Measurements from ENCODE around the gene UBASH3B.
A peak's percentile ranks its signal among the peaks of the same experiment; 100 is the strongest.

UBASH3B gene

GRCh38 chr11:122780296-122780949 lies 124.9 kb downstream of the UBASH3B start:
- DNase-seq (no peak), ATAC-seq (no peak)
- H3K9me3 Mint-ChIP-seq = no peaks in the 10 kb centered on the region
- no peak overlapping the region for H3K27ac Mint-ChIP-seq
- H3K27me3 Mint-ChIP-seq = no peaks in the 10 kb centered on the region
- H3K4me1 Mint-ChIP-seq = peaks cover 39% of the 10 kb centered on the region
- H3K4me3 Mint-ChIP-seq = no peak overlapping the region

GRCh38 chr11:122781378-122782195 lies 126.1 kb downstream of the UBASH3B start:
- H3K9me3 Mint-ChIP-seq = no peaks in the 10 kb centered on the region
- no peak overlapping the region for H3K27ac Mint-ChIP-seq
- ATAC-seq (peak; percentile 82), DNase-seq (peak; percentile 63 to 69)
- peaks cover 27% of the 10 kb centered on the region for H3K4me1 Mint-ChIP-seq
- H3K27me3 Mint-ChIP-seq = no peaks in the 10 kb centered on the region
- no peak overlapping the region for H3K4me3 Mint-ChIP-seq

DNA sequence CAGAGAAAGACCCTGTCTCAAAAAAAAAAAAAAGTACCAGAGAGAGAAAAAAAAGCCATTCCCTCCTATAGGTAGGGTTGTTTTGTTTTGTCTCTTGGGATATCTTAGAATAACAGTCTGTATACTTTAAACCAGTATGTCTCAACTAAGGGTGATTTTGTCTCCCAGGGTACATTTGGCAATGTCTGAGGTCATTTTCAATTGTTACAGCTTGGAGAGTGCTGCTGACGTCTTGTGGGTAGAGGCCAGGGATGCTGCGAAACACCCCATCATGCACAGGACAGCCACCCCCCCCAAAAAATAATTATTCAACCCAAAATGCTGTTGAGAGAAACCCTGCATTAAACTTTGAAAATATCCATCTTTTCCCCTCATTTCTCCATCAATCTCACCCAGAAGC lies 126.7 kb downstream of the UBASH3B start:
- H3K9me3 Mint-ChIP-seq = no peaks in the 10 kb centered on the region
- DNase-seq (no peak), ATAC-seq (no peak)
- H3K27ac Mint-ChIP-seq = no peak overlapping the region
- peaks cover 21% of the 10 kb centered on the region for H3K4me1 Mint-ChIP-seq
- H3K27me3 Mint-ChIP-seq = no peaks in the 10 kb centered on the region
- no peak overlapping the region for H3K4me3 Mint-ChIP-seq

DNA sequence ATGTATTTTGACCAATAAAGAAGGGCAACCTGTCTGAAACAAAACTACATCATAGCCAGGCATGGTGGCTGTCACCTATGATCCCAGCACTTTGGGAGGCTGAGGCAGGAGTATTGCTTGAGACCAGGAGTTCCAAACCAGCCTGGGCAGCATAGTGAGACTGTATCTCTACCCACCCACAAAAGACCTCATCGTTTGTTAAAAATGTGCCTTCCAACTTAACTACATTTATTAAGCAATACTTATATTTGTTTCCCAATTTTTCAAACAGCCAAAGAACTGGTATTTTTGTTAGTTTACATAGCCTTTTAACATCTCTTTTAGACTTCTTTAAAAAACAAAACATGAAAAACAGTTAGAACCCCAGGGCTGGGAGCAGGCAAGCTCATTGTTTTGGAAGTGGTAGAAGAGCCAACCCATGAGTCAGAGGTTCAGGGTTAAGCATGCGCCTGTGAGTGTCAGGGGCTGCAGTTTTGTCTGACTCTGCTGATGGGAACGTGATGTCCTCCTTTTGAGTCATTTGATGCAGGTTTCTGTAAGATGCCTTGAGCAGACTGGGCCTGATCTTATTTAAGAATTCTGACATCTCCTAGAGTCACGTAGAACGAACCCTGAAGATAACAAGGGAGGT lies 128.9 kb downstream of the UBASH3B start:
- H3K27ac Mint-ChIP-seq = no peak overlapping the region
- no peaks in the 10 kb centered on the region for H3K27me3 Mint-ChIP-seq
- H3K4me1 Mint-ChIP-seq = peaks cover 5% of the 10 kb centered on the region
- ATAC-seq (no peak), DNase-seq (no peak)
- H3K9me3 Mint-ChIP-seq = no peaks in the 10 kb centered on the region
- H3K4me3 Mint-ChIP-seq = no peak overlapping the region

- Mint-ChIP-seq H3K4me1 (peaks cover 5% of the 10 kb centered on the region), H3K27ac (no peak overlapping the region)
- no peak for ATAC-seq
Measured at GRCh38 chr11:122785031-122785541, 129.6 kb downstream of the UBASH3B start.

DNA sequence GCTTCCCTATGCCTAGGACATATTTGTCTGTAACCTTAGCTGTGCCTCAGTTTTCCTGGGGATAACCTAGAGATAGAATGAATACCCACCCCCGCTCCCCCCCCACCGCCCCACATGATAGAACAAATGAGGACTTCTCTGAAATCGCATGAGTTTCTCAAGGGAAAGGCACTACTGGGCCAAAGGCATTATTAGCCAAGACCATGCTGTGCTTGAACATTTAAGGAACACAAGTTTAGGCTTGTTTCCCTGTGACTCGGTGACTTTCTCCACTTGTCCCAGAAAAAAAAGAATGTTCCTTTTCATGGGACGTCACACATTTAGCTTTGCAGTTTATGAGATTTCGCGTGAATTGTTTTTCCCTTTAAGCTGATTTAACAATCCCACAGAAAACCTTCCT lies 131.4 kb downstream of the UBASH3B start:
- Mint-ChIP-seq H3K9me3 (no peaks in the 10 kb centered on the region), H3K27me3 (no peaks in the 10 kb centered on the region), H3K4me3 (no peak overlapping the region), H3K4me1 (peaks cover 7% of the 10 kb centered on the region), H3K27ac (no peak overlapping the region)
- ATAC-seq = no peak
- no peak for DNase-seq

More at GRCh38 chr11:122785031-122785541, 129.6 kb downstream of the UBASH3B start:
- Mint-ChIP-seq H3K9me3 (no peaks in the 10 kb centered on the region), H3K27me3 (no peaks in the 10 kb centered on the region), H3K4me3 (no peak overlapping the region)
- no peak for DNase-seq

GRCh38 chr11:122788781-122789535 lies 133.4 kb downstream of the UBASH3B start:
- H3K27me3 Mint-ChIP-seq = no peaks in the 10 kb centered on the region
- peaks cover 8% of the 10 kb centered on the region for H3K4me1 Mint-ChIP-seq

DNA sequence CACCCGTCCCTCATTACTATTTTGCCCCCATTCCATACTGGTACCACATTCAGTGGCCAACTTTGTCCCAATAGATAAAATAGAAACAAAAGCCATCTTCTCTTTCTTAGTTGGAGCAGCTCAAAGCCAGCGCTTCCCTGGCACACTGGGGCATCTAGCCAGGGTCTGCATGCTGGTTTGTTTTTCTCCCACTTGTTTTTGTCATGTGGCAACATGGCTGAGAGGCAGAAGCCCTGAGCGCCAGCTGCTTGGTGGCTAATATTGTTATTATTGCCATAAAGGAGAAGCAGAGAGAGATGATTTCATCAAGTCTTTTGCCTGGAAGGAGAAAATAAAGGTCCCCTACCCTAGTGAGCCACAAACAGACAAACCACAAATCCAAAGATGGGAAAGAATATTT lies 134.4 kb downstream of the UBASH3B start:
- no peak for DNase-seq
- Mint-ChIP-seq H3K4me1 (peaks cover 8% of the 10 kb centered on the region), H3K27me3 (no peaks in the 10 kb centered on the region), H3K4me3 (no peak overlapping the region), H3K9me3 (no peaks in the 10 kb centered on the region), H3K27ac (peak overlapping the region in 1 of 2 donors; percentile 82)
- ATAC-seq = no peak

More at GRCh38 chr11:122788781-122789535, 133.4 kb downstream of the UBASH3B start:
- H3K9me3 Mint-ChIP-seq = no peaks in the 10 kb centered on the region
- ATAC-seq = no peak
- no peak overlapping the region for H3K27ac Mint-ChIP-seq
- DNase-seq = no peak
- no peak overlapping the region for H3K4me3 Mint-ChIP-seq

DNA sequence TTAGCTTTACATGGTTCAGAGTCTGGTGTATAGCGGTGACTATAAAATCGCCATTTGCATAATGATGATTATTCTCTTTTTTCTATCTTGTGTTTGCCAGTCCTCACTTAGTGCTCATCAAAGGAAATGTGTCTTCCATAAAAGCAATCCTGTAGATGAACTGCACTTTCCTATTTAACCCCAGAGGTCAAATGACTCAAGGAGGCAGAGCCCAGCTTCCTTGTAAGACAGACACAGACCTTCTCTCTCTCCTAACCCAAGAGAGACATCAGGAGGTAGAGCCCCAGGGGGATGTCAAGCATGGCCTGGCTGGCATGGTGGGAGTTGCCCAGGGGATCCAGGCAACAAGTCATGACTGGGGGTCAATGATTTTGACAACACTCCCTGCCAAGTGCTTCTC lies 135.9 kb downstream of the UBASH3B start:
- H3K4me3 Mint-ChIP-seq = no peak overlapping the region
- DNase-seq = no peak
- peak overlapping the region in 1 of 2 donors; percentile 71 for H3K27ac Mint-ChIP-seq
- peaks cover 14% of the 10 kb centered on the region for H3K4me1 Mint-ChIP-seq
- H3K9me3 Mint-ChIP-seq = no peaks in the 10 kb centered on the region
- no peak for ATAC-seq
- no peaks in the 10 kb centered on the region for H3K27me3 Mint-ChIP-seq

- H3K27ac Mint-ChIP-seq = no peak overlapping the region
- ATAC-seq = no peak
- H3K9me3 Mint-ChIP-seq = no peaks in the 10 kb centered on the region
- DNase-seq = no peak
- peaks cover 16% of the 10 kb centered on the region for H3K4me1 Mint-ChIP-seq
- H3K4me3 Mint-ChIP-seq = no peak overlapping the region
- no peaks in the 10 kb centered on the region for H3K27me3 Mint-ChIP-seq
Measured at GRCh38 chr11:122791836-122792235, 136.3 kb downstream of the UBASH3B start.

- peaks cover 16% of the 10 kb centered on the region for H3K4me1 Mint-ChIP-seq
Measured at GRCh38 chr11:122793515-122793914, 138.0 kb downstream of the UBASH3B start.

DNA sequence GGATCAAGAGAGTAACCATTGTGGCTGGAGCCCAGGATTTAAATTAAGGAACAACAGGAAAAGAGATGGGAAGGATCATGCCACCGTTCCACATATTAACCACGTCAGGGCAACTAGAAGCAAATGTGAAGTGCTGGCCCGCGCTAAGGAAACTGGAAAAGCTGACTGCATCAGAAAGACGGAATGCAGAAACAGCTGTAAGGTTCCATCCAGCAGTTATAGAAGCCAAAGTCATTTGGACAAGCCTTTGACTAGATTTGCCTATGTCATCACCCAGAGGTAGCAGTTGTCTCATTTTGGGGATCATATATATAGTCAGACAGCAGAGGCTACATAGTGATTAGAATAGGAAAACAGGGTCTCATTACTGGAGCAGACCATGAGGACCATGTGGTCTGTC lies 139.8 kb downstream of the UBASH3B start:
- Mint-ChIP-seq H3K27ac (no peak overlapping the region), H3K4me3 (no peak overlapping the region), H3K4me1 (peaks cover 16% of the 10 kb centered on the region), H3K9me3 (no peaks in the 10 kb centered on the region), H3K27me3 (no peaks in the 10 kb centered on the region)
- no peak for DNase-seq
- no peak for ATAC-seq

More at GRCh38 chr11:122793515-122793914, 138.0 kb downstream of the UBASH3B start:
- no peak for ATAC-seq
- DNase-seq = no peak
- no peak overlapping the region for H3K4me3 Mint-ChIP-seq
- H3K27me3 Mint-ChIP-seq = no peaks in the 10 kb centered on the region
- no peaks in the 10 kb centered on the region for H3K9me3 Mint-ChIP-seq
- H3K27ac Mint-ChIP-seq = no peak overlapping the region

- DNase-seq = peak; percentile 68 to 72
- Mint-ChIP-seq H3K4me3 (no peak overlapping the region), H3K4me1 (peaks cover 15% of the 10 kb centered on the region)
Measured at GRCh38 chr11:122796128-122796717, 140.7 kb downstream of the UBASH3B start.

GRCh38 chr11:122797651-122798050 lies 142.1 kb downstream of the UBASH3B start:
- no peak for DNase-seq
- H3K27me3 Mint-ChIP-seq = no peaks in the 10 kb centered on the region
- ATAC-seq = no peak
- no peaks in the 10 kb centered on the region for H3K9me3 Mint-ChIP-seq
- H3K27ac Mint-ChIP-seq = no peak overlapping the region
- no peak overlapping the region for H3K4me3 Mint-ChIP-seq
- H3K4me1 Mint-ChIP-seq = peaks cover 12% of the 10 kb centered on the region

More at GRCh38 chr11:122796128-122796717, 140.7 kb downstream of the UBASH3B start:
- Mint-ChIP-seq H3K27me3 (no peaks in the 10 kb centered on the region), H3K27ac (peak overlapping the region in 1 of 2 donors; percentile 42), H3K9me3 (no peaks in the 10 kb centered on the region)
- peak; percentile 94 for ATAC-seq
